Keratinocyte (primary cell): Measurements from ENCODE around the gene ADGRV1. TPM values are rescaled to one million over a fixed set of nuclear protein-coding genes. Genes with fewer than 3 reads are reported as not detected.

Experiments used
- DNase-seq: peaks from one replicate; pipeline ENCODE4 v3.0.0-alpha.2; 2011; ENCODE audit warnings: low read depth, missing footprints, low spot score
- FAIRE-seq: peaks from 2 replicates; lab custom pipeline; 2011; peaks lifted over from hg19 to GRCh38; lab: Jason Lieb, UNC
- H2AFZ ChIP-seq: 2 replicates; pipeline ENCODE4 v1.6.0; 2012; ENCODE audit warnings: low read length, control low read depth, inconsistent platforms; ENCODE audit not compliant: control insufficient read depth
- H3K27ac ChIP-seq: 2 replicates; pipeline ENCODE4 v1.5.1; 2011; ENCODE audit warnings: low read length; ENCODE audit not compliant: control insufficient read depth, insufficient read depth
- H3K27me3 ChIP-seq: 3 replicates; pipeline ENCODE4 v1.6.0; 2011; ENCODE audit warnings: low read length; ENCODE audit not compliant: control insufficient read depth, insufficient read depth; ENCODE audit errors: extremely low read depth
- H3K36me3 ChIP-seq, 2 experiments: 2 replicates in 1 of 2; 3 replicates in 1 of 2; pipeline ENCODE4 v1.5.1; 2011; ENCODE audit warnings: low read length in 2 of 2, mild to moderate bottlenecking in 1 of 2; ENCODE audit not compliant: control insufficient read depth in 2 of 2, insufficient read depth in 2 of 2; ENCODE audit errors: extremely low read depth in 1 of 2
- H3K4me1 ChIP-seq: 3 replicates; pipeline ENCODE4 v1.5.1; 2011; ENCODE audit warnings: low read length; ENCODE audit not compliant: control insufficient read depth, insufficient read depth; ENCODE audit errors: extremely low read depth
- H3K4me2 ChIP-seq: 3 replicates; pipeline ENCODE4 v1.6.0; 2011; ENCODE audit warnings: low read depth, low read length; ENCODE audit not compliant: control insufficient read depth, insufficient read depth; ENCODE audit errors: extremely low read depth
- H3K4me3 ChIP-seq, 3 experiments: fragments of 200-600 bp in 1 of 3; sonication (generic) in 1 of 3; 2 replicates in 2 of 3; 3 replicates in 1 of 3; pipeline ENCODE4 v1.5.1; 2011 to 2016; ENCODE audit warnings: low read length in 3 of 3, mild to moderate bottlenecking in 3 of 3, control low read depth in 2 of 3, inconsistent platforms in 1 of 3, low read depth in 1 of 3, mixed read lengths in 1 of 3, mixed run types in 1 of 3, moderate library complexity in 1 of 3; ENCODE audit not compliant: control insufficient read depth in 2 of 3, insufficient read depth in 2 of 3; ENCODE audit errors: extremely low read depth in 1 of 3
- H3K79me2 ChIP-seq: 2 replicates; pipeline ENCODE4 v1.6.0; 2012; ENCODE audit warnings: low read length; ENCODE audit not compliant: control insufficient read depth, insufficient read depth
- H3K9ac ChIP-seq: 3 replicates; pipeline ENCODE4 v1.6.0; 2011; ENCODE audit warnings: low read length; ENCODE audit not compliant: control insufficient read depth, insufficient read depth; ENCODE audit errors: extremely low read depth
- H3K9me1 ChIP-seq: 3 replicates; pipeline ENCODE4 v1.6.0; 2011; ENCODE audit warnings: low read length; ENCODE audit not compliant: control insufficient read depth, insufficient read depth; ENCODE audit errors: extremely low read depth
- H3K9me3 ChIP-seq: 2 replicates; pipeline ENCODE4 v1.5.1; 2012; ENCODE audit warnings: low read depth, low read length; ENCODE audit not compliant: control insufficient read depth
- H4K20me1 ChIP-seq: 3 replicates; pipeline ENCODE4 v1.6.0; 2011; ENCODE audit warnings: low read length; ENCODE audit not compliant: control insufficient read depth, insufficient read depth; ENCODE audit errors: extremely low read depth
- CTCF ChIP-seq, 3 experiments: IDR thresholded peaks in 1 of 3; conservative IDR thresholded peaks in 1 of 3; optimal IDR thresholded peaks in 1 of 3; 2 replicates in 2 of 3; 3 replicates in 1 of 3; pipeline versions ENCODE3 to v1.5.1; 2011; ENCODE audit warnings: low read length in 3 of 3, mild to moderate bottlenecking in 3 of 3, moderate library complexity in 2 of 3, control low read depth in 1 of 3, inconsistent platforms in 1 of 3; ENCODE audit not compliant: insufficient read depth in 2 of 3; ENCODE audit errors: extremely low read depth in 1 of 3
- EZH2 ChIP-seq: IDR thresholded peaks from one replicate; pipeline ENCODE4 v1.6.1; 2012; ENCODE audit warnings: inconsistent platforms, mild to moderate bottlenecking, low read length, moderate library complexity
- dilution Hi-C: fragments of 300-500 bp; cut with MboI; formaldehyde crosslinking; loops from one replicate; pipeline ENCODE4 v1.7.0; 2020; ENCODE audit warnings: low sequenced_read_pairs; ENCODE audit not compliant: extremely low pct_ligation_motif_present
- polyA plus RNA-seq, 5 experiments: library from polyadenylated mRNA; depleted of rRNA in 3 of 5; stranded (reverse) in 3 of 5; stranded (forward) in 1 of 5; unstranded in 1 of 5; fragments of >200 nt; gene quantifications; 1 replicate in 1 of 5; 2 replicates in 3 of 5; 3 replicates in 1 of 5; pipeline versions ENCODE4 v1.2.1 to v1.2.3, GENCODE V29; 2011 to 2012; ENCODE audit warnings: missing spikeins in 2 of 5, low read depth in 1 of 5, low replicate concordance in 1 of 5

Gene ADGRV1
- polyA plus RNA-seq, 1 donor (not counting 4 experiments of a cell fraction or from before 2014, with no cell fraction given), result 0.05 TPM

- Histone ChIP-seq H3K9me3 (no peaks in the 10 kb centered on the region), H3K4me1 (no peaks in the 10 kb centered on the region), H4K20me1 (no peaks in the 10 kb centered on the region), H2AFZ (no peak overlapping the region), H3K9me1 (no peaks in the 10 kb centered on the region), H3K4me3 (no peak overlapping the region), H3K4me2 (no peak overlapping the region), H3K9ac (no peak overlapping the region), H3K27ac (no peak overlapping the region), H3K36me3 (no peaks in the 10 kb centered on the region), H3K27me3 (no peaks in the 10 kb centered on the region), H3K79me2 (no peaks in the 10 kb centered on the region)
- no peak for FAIRE-seq
- DNase-seq, result no peak
- TF ChIP-seq CTCF (optimal IDR thresholded peaks at IDR 0.05 in 1 of 3, IDR thresholded peaks at IDR 0.05 in 1 of 3, conservative IDR thresholded peaks at IDR 0.05 in 1 of 3; ENCODE audit: extremely low read depth in 1 of 3, insufficient read depth in 2 of 3, low read length in 3 of 3), result no peak
- TF ChIP-seq EZH2, result no peak
- dilution Hi-C loops, result no loop called here
Observed at GRCh38 chr5:90718387-90718786, 159.8 kb downstream of the ADGRV1 start.

- no peak for FAIRE-seq
- H2AFZ ChIP-seq, result no peak overlapping the region
Observed at GRCh38 chr5:90739567-90739966, 181.0 kb downstream of the ADGRV1 start.

More at GRCh38 chr5:90739567-90739966, 181.0 kb downstream of the ADGRV1 start:
- DNase-seq, result no peak
- H3K4me3 ChIP-seq, result no peak overlapping the region
- no peaks in the 10 kb centered on the region for H3K4me1 ChIP-seq
- dilution Hi-C loops, result no loop called here
- H3K27me3 ChIP-seq, result no peaks in the 10 kb centered on the region
- no peak overlapping the region for H3K27ac ChIP-seq
- H3K9me3 ChIP-seq, result no peaks in the 10 kb centered on the region
- H3K4me2 ChIP-seq, result no peak overlapping the region
- no peaks in the 10 kb centered on the region for H3K79me2 ChIP-seq
- no peaks in the 10 kb centered on the region for H4K20me1 ChIP-seq
- H3K9ac ChIP-seq, result no peak overlapping the region
- no peaks in the 10 kb centered on the region for H3K9me1 ChIP-seq
- no peak for TF ChIP-seq EZH2
- no peak for TF ChIP-seq CTCF (optimal IDR thresholded peaks at IDR 0.05 in 1 of 3, IDR thresholded peaks at IDR 0.05 in 1 of 3, conservative IDR thresholded peaks at IDR 0.05 in 1 of 3; ENCODE audit: extremely low read depth in 1 of 3, insufficient read depth in 2 of 3, low read length in 3 of 3)
- H3K36me3 ChIP-seq, result no peaks in the 10 kb centered on the region
